Embryonic facial prominence (tissue), 1 donor: Measurements from ENCODE around the gene SORCS2.

Experiments
- DNase-seq: peaks from one replicate; pipeline ENCODE4 v3.0.0-alpha.2; 2016; ENCODE audit errors: extremely low spot score

The SORCS2 gene

DNA sequence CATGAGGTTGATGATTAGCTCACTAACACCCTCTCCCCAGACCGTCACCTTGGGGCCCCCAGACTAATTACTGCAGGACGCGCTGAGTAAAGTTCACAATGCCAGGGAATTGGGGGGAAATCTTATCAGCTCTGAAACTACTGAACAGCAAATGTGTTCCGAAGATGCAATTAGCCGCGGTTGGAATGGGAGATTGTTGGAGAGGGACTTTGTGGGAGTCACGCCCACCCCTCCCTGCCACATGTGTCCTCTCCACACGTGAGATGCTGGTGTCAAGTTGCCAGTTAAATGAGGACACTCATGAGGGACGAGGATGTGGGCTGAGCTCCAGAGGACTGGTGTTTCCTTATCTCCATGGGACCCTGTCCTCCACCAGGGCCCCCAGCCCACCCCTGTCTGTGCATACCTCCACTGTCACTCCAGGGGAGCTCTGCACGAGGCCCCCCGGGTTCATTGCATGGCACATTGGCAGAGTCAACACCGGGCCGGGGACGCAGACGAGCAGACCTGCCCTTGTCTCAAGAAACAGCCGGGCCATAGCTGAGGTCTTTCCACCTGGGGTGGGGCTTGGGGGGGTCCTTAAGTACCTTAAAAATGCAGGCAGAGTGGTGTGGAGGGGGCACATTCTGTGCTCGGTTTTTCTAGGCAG, 417.8 kb downstream of the SORCS2 start:
- DNase-seq = no peak

DNA sequence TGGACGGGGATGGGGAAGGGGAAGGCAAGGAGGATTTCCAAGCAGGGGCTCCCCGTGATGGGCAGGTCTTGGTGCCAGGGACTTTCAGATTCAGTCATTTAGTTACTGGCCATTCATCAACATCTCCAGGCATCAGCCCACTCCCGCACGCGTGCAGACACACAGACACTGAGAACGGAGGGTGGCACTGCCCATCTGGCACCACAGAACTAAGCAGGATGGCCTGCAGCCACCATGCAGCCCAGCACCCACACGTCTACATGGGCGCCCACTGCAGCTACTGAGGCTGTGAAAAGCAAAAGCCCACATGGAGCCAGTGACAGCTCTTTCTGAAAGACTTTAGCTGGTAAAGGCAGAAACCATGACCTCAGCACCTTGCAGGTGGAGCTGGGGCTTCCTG, 418.5 kb downstream of the SORCS2 start:
- DNase-seq = no peak

DNA sequence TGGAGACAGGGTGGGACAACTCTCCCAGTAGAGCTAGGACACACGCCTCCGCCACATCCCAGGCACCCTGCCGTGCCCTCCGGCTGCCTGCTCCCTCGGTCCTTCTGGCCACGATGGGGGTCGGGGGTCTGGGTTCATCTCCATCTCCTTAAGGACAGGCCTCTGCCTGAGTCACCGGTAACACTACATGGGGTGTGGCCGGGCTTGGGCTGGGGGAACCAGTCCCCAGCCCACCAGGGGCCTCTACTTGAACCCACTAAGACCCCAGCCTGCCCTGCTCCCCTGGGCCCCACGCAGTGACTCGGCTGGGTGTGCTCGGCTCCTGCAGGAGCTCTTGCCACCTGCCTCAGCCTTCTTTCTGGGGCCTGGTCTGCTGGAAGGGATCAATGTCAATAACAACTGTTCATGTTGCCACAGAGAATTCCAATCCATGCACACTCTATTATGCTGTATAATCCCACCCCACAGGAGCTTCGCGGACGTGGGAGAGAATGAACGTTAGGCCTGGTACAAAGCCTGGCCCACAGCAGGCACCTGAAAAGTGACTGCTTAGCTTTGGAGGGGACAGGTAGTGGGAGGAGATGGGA, 420.1 kb downstream of the SORCS2 start:
- no peak for DNase-seq

DNA sequence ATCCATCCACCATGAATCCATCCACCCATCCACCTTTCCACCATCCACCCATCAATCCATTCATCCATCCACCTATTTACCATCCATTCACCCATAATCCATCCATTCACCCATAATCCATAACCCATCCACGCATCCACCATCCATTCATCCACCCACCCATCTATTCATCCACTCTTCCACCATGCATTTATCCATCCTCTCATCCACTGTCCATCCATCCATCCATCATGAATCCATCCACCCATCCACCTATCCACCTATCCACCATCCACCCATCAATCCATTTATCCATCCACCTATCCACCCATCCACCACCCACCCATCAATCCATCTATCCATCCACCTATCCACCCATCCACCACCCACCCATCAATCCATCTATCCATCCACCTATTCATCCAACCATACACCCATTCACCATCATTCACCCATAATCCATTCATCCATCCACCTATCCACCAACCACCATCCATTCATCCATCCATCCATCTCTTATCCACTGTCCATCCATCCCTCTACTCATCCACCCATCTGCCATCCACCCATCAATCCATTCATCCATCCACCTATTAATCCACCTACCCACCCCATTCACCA, 422.1 kb downstream of the SORCS2 start:
- no peak for DNase-seq

DNA sequence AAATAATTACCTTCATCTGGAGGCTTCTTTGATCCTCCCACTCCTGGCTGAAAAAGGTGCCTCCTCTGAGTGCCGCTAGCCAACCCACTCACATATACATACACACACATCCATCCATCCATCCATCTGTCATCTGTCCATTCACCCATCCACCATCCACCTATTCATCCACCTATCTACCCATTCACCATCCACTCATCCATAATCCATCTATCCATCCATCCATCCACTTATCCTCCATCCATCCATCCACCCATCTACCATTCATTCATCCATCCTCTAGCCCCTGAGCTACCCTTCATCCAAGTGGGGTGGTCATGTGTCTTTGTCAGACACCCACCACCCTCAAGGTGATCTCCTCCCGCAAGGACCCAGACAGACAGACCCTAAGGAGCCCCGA, 423.9 kb downstream of the SORCS2 start:
- no peak for DNase-seq

DNA sequence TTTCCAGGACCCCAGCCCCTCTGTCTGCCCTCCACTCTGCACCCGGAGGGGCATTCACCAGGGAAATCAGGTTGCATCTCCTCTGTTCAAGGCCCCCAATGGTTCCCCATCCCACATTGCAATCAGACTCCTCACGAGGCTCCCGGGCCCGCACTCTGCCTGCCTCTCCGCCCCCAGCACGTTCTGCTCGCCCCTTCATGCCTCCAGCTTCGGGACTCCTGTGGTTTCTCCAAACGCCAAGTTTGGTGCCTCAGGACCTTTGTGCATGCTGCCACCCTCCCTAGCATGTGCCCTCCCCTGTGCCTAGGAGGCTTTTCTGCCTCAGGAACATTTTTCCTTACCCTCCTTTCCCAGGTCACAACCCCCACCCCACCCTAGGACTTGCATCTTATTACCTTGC, 426.0 kb downstream of the SORCS2 start:
- no peak for DNase-seq

DNA sequence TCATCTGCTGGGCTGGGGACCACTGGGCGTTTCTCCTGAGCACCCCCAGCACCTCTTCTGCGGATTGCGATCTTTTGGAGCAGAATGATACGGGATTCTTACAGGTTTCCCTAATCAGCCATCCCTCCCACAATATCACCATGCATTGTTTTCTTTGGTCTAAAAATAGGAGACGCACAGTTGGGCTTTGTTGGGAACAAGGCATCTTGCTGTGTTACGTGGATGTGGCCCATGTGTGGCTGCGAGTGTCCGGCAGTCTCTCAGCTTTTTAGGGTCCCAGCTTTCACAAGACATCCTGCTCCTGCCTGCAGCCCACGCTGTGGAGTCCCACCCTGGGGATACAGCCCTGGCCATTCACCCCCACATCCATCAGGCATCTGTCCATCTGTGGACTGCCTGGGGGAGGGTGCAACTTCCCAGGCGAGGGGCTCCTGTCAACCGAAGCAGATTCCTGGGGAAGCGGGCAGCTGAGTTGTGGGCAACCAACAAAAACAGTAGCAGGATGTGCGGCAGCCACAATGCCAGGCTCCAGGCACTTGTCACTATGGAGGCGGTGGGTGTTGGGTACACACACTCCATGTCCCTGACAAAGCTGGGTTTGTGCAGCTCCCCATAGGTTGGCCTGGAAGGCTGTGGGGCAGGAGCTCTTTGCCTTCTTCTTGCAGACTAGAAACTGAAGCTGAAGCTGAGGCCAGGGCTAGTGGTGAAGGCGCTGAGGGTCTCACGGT, 427.9 kb downstream of the SORCS2 start:
- no peak for DNase-seq

DNA sequence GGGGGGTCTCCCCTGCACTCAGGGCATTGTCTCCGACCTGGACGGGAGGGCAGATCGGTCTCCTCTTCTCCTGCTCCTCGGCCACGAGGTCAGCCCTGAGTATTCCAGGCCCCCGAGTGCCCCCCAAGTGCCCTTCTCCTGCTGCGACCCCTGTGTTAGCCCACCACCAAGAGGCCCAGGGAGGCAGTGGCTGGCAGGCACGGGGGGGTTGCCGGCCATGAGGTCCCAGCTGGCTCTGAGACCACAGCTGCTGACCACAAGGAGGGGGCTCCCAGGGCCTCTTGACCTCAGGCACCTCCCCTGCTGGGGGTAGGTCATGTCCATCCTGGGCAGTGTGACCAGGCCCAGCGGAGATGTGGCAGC, 428.5 kb downstream of the SORCS2 start:
- DNase-seq = no peak

DNA sequence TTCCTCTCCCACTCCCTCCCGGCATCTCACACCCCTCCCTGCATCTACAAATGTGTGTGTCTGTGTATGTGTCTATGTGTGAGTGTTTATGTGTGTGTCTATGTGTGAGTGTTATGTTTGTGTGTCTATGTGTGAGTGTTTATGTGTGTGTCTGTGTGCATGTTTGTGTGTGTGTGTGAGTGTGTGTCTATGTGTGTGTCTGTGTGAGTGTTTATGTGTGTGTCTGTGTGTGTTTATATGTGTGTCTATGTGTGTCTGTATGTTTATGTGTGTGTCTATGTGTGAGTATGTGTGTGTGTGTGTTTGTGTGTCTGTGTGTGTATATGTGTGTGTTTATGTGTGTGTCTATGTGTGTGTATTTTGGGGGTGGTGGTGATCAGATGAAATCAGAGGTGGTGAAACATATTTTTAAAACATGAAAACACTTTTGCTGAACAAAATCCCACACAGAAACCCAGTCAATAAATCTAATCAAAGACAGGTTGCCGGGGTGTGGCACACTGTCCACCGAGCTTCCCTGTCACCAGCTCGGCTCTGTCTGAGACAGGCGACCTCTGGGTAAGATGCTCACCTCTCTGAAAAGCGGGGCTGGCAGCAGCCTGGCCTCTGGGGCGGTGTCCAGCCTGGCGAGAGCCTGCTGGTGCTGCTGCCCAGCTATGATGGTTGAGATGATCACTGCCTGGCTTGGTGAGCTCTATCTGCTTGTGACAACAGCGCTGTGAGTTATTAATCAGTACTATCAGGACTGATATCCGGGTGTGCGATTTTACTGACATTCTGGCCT, 429.1 kb downstream of the SORCS2 start:
- DNase-seq = no peak

DNA sequence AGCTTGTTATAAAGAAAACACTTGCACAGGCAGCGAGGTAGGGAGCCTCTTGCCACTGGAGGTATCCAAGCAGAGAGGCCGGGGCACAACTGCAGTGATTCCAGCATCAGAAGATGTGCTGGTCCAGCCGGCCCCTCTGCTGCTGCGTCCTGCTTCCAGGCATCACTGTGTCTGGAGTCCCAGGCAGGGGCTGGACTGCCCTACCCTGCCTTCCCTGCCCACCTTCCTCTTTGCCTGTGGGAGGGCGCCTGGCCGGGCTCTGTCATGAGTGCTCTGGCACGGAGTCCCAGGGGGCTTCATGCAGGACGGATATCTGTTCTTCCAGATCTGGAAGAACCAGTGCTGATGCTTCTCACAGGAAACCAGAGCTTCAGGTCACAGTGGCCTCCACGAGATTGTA, 430.0 kb downstream of the SORCS2 start:
- no peak for DNase-seq

DNA sequence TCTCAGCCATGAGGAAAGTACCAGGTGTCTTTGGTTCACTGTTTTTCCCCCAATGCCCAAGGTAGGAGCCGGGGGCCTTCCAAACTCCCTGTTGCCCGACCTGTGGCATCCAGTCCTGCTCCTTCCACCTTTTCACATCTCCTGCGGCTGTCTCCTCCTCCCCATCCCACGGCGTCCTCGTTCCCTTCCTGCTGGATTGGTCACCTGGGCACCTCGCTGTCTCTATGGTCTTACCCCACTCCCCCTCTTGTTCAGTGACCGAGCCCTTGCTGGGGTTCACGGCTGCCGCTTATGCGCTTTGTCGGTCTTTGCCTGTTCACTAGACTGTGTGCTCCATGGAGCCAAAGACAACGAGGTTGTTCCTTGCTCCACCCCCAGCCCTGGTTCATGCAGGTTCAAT, 431.1 kb downstream of the SORCS2 start:
- DNase-seq = no peak

DNA sequence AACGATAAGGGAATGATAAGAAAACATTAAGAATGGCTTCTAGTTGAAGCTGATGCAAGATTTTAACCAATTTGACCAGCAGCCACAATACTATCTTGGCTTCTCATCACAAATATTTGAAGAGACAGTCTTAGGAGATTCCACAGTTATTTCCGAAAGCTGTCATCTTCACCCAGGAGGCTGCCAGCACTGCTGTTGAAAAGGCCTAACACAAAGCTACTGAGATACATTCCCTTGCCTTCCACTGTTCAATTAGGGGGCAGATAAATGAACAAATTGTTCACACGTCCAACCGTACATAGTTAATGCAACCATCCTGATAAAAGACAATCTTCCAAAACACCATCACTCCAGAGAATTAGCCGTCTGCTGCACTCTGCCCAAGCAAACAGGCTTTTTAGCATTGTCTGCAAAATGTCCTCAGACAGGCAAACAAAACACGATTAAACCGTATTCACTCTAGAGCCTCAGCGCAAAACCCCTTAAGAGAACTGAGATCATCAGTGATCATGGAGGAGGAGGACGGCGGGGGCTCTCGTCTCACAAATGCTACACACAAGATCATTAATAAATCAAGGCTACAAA, 432.1 kb downstream of the SORCS2 start:
- DNase-seq = no peak

DNA sequence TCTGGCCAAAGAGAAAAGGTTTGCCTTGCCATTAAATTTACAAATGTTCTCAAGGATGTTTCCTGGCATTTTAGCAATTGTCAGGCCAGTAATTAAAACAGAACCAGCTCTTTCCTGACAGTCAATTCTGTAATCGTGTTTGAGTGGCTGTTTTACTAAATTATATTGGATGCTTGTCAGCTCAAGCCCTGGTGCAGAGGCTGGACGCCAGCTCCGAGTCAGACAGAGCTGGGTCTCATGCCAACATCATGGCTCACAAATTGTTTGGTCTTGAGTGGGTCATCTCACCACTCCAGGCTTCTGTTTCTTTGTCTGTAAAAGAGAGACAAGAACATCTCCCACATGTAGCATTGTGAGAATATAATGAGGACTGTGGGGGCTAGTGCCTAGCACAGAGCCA, 432.7 kb downstream of the SORCS2 start:
- no peak for DNase-seq

DNA sequence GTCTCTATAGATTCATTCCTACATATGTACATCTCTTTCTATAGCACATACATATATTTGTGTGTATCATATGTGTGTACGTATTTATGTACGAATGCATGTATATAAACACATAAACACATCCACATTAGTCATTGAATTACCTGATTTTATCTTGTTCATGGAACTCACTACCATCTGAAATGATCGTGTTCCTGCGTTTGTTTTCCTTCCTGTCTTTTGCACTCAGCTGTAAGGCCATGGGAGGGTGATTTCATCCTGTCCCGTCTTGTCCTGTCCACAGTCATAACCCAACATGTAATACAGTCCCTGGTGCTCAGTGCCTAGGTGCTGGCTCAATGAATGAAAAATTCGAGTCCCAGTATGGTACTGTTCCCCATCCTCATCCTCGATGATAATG, 434.2 kb downstream of the SORCS2 start:
- no peak for DNase-seq

DNA sequence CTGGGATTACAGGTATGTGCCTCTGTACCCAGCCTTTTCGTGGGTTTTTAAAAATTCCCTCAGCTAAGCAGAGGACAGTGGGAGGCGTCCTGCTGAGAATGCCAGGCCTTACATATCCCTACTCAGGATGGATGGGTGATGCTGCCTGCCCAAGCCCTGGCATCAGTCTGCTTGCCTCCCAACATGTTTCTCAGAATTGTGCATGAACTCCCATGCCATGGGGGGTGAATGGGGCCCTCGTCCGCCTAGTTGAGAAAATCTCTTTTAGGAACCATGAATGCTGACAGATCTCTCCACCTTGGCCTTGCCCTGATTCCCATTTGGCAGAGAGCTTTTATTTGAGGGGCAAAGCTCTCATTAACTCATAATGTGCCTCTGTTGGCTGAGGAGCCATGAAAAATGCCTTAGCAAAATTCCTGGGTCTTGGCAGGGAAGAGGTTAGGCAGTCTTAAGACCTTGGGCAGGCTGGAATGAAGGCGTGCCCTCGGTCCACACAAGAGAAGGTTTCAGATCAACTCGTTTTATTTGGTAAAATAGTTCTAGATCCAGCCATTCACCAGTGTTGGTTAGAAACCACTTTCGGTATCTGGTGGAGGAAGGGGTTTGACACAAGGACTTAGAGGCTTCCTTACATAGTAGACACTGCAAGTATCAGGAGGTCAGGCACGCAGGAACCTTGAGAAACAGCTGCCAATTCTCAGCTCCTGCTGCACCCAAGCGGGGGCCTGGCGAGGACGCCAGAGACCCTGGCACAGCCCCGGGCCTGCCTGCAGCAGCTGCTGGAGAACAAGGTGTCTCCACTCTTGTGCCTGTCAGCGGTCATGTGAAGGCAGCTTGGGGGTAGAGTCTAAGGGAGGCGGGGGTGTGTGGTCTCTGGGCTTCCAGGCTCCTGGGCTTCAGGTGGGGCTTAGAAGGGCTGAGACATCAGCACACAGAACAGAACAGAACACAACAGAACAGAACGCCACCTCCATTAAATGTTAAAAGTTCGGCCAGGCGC, 435.2 kb downstream of the SORCS2 start:
- DNase-seq = no peak

DNA sequence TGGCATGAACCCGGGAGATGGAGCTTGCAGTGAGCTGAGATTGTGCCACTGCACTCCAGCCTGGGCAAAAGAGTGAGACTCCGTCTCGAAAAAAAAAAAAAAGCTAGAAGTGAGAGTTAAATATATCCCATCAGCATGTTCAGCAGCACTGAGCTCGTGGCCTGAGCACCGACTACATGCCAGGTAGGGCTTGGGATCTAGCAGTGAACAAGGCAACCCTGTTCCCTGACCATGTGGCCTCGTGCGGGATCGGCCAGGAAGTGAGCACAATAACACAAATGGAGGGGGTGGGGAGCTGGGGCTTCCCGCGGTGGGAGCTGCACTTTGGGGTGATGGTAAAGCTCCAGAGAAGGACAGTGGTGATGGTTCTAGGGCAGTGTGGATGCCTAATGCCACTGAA, 436.1 kb downstream of the SORCS2 start:
- no peak for DNase-seq

DNA sequence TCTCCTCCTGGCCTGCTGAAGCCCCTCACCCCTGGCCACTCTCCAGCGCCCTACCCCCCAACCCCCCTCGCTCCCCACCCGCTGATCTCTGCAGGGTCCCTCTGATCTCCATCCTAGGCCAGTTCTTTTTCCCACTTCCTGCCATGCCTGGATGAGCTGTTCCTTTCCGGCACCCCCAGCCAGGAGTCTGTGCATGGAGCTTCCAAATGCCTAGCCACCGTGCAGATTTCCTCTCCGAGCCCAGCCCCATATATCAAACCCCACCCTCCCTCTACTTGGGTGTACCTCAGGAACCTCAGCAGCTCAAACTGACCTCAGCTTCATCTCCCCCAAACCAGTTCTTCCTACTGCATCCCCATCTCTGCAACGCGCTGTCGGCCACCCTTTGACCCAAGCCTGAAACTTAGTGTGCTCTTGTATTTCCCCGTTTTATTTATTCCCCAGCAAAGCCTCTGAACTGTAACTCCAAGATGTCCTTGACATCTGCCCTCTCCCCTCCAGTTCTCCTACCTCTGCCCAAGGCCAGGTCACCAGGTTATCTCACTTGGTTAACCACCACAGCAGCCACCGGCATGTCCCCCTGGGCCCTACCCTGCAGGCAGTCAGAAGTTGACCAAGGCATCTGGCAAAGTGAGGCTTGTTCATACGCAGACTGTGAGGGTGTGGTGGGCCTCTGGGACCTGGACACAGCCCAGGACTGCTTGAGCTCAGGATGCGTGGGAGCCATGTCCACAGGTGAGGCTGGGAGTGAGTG, 437.3 kb downstream of the SORCS2 start:
- no peak for DNase-seq

DNA sequence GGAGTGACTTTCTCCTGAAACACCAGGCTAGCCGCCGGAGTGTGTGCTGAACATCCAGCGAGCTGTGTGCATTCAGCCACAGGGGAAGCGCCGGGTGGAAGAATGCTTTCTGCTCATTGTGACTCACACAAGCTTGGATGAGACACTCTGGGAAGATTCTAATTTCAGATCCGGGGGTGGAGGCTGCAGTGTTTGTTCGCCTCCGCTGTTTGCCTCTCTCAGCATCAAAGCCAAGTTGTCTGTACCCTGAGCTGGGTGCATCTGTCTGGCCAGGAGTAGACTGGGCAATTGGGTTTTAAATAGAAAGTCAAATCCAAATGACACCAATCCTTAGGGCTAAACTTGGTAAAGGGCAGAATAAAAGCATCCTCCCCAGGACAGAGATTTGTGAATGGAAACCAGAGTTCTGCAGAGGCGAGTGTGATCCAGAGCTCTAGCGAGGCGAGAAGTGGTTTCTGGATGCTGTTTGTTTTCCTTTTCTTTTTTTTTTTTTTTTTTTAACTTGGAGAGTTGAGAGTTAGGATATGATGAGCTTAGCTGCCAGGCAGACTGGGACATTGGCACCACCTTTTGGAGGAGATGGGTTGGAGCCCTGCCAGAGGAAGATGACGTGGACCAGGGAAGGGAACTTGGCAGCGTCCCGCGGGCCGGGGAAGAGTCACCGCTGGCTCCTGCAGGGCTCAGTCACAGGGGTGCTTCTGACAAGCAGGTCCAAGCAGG, 438.4 kb downstream of the SORCS2 start:
- no peak for DNase-seq
